ENCODE data around the gene SLC38A2. TPM values are rescaled to one million over a fixed set of nuclear protein-coding genes. Genes with fewer than 3 reads are reported as not detected.
A peak's percentile ranks its signal among the peaks of the same experiment; 100 is the strongest.

Gene SLC38A2
- total and polyA plus RNA-seq, 4 donors: 102 to 292 (median 195) TPM

DNA sequence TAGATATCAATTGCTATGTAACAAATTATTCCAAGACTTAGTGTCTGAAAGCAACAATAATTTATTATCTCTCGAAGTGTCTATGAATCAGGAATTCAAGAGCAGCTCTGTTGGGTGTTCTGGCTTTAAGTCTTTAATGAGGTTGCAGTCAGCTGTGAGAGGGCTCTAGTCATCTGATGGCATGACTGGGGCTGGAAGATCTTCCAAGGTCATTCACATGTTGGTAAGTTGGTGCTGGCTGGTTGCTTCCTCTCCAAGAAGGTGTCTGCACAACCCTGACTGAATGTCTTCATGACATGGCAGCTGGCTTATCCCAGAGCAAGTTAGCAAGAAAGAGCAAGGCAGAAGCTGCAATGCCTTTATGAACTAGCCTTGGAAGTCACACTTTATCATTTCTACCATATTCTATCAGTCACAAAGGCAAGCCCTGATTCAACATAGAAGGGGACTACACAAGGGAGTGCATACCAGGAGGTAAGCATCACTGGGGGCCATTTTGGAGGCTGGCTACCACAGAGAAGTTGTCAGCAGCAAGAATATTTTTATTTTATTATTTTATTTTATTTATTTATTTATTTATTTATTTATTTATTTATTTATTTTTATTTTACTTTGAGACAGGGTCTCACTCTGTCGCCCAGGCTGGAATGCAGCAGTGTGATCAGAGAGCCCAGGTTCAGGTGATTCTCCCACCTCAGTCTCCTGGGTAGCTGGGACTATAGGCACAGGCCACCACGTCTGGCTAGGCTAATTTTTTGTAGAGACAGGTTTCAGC is 7.6 kb upstream of the SLC38A2 start:
- H3K27me3 ChIP-seq (ENCODE audit: control insufficient read depth, insufficient read depth, low read length): no peaks in the 10 kb centered on the region
- DNase-seq (ENCODE audit: low read depth in 4 of 6, low spot score in 6 of 6): no peak
- no peaks in the 10 kb centered on the region for H3K9me3 ChIP-seq (ENCODE audit: control insufficient read depth, insufficient read depth, low read length)
- H3K4me3 ChIP-seq (ENCODE audit: low read depth, low read length): no peak overlapping the region
- H3K27ac ChIP-seq (ENCODE audit: low read depth, low read length): peak overlapping the region; percentile 22
- H3K36me3 ChIP-seq (ENCODE audit: control insufficient read depth, insufficient read depth, low read length): no peaks in the 10 kb centered on the region
- peaks cover 8% of the 10 kb centered on the region for H3K4me1 ChIP-seq (ENCODE audit: control insufficient read depth, insufficient read depth, low read length)
- 88% methylated on average over 3 of the region's 3 CpGs for WGBS (ENCODE audit: insufficient coverage)

DNA sequence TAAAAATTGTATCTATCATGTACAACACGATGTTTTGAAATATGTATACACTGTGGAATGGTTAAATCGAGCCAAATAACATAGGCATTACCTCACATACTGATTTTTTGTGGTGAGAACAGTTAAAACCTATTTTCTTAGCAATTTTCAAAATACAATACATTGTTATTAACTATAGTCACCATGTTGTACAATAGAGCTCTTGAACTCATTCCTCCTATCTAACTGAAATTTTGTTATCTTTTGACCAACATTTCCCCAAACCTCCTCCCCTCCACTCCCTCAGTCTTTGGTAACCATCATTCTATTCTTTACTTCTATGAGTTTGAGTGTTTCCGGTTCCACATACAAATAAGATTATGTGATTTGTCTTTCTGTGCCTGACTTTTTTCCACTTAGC is 6.8 kb upstream of the SLC38A2 start:
- Histone ChIP-seq H3K27ac (ENCODE audit: low read depth, low read length) (no peak overlapping the region), H3K36me3 (ENCODE audit: control insufficient read depth, insufficient read depth, low read length) (no peaks in the 10 kb centered on the region), H3K9me3 (ENCODE audit: control insufficient read depth, insufficient read depth, low read length) (no peaks in the 10 kb centered on the region), H3K4me1 (ENCODE audit: control insufficient read depth, insufficient read depth, low read length) (peaks cover 8% of the 10 kb centered on the region), H3K27me3 (ENCODE audit: control insufficient read depth, insufficient read depth, low read length) (no peaks in the 10 kb centered on the region), H3K4me3 (ENCODE audit: low read depth, low read length) (no peak overlapping the region)
- DNase-seq (ENCODE audit: low read depth in 4 of 6, low spot score in 6 of 6): no peak
- WGBS (ENCODE audit: insufficient coverage): no CpG with 5 or more reads among the region's 3 CpGs

DNA sequence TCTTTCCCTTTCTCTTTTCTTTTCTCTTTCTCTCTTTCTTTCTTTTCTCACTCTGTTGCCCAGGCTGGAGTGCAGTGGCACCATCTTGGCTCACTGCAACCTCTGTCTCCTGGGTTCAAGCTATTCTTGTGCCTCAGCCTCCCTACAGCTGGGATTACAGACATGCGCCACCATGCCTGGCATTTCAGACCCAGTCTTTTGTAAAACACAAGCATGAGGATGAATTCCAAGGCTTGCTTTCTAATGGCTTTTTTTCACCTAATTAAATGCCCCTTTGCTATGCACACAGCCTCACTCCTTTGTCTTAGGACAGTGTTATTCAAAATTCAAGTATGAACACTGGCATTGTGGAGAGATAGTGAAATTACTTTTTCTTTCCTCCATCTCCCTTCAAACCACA is 6.0 kb upstream of the SLC38A2 start:
- peaks cover 14% of the 10 kb centered on the region for H3K4me1 ChIP-seq (ENCODE audit: control insufficient read depth, insufficient read depth, low read length)
- H3K27ac ChIP-seq (ENCODE audit: low read depth, low read length): no peak overlapping the region
- no peaks in the 10 kb centered on the region for H3K36me3 ChIP-seq (ENCODE audit: control insufficient read depth, insufficient read depth, low read length)
- H3K27me3 ChIP-seq (ENCODE audit: control insufficient read depth, insufficient read depth, low read length): no peaks in the 10 kb centered on the region
- no peak overlapping the region for H3K4me3 ChIP-seq (ENCODE audit: low read depth, low read length)
- no peaks in the 10 kb centered on the region for H3K9me3 ChIP-seq (ENCODE audit: control insufficient read depth, insufficient read depth, low read length)
- WGBS (ENCODE audit: insufficient coverage): 29% methylated on average over 1 of the region's 1 CpG
- no peak for DNase-seq (ENCODE audit: low read depth in 4 of 6, low spot score in 6 of 6)

DNA sequence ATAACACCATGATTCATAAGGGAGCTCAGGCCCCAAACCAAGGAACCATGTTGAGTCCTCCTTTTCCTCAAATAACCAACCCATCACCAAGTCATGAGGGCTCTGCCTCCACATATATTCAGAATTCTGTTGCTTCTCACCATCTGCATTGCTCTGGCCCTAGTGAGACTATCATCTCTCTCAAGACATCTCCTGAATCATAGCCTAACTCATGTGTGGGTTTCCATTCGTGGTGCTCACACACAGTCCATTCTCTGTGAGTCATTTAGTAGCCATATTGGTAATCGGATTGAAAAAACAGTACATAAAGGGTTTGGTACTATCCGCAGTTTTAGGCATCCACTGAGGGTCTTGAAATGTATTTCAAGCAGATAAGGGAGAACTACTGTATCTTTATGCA is 5.1 kb upstream of the SLC38A2 start:
- DNase-seq (ENCODE audit: low read depth in 4 of 6, low spot score in 6 of 6): no peak
- Histone ChIP-seq H3K27ac (ENCODE audit: low read depth, low read length) (no peak overlapping the region), H3K36me3 (ENCODE audit: control insufficient read depth, insufficient read depth, low read length) (no peaks in the 10 kb centered on the region), H3K4me1 (ENCODE audit: control insufficient read depth, insufficient read depth, low read length) (peaks cover 18% of the 10 kb centered on the region), H3K27me3 (ENCODE audit: control insufficient read depth, insufficient read depth, low read length) (no peaks in the 10 kb centered on the region), H3K4me3 (ENCODE audit: low read depth, low read length) (no peak overlapping the region), H3K9me3 (ENCODE audit: control insufficient read depth, insufficient read depth, low read length) (no peaks in the 10 kb centered on the region)
- no CpG with 5 or more reads among the region's 3 CpGs for WGBS (ENCODE audit: insufficient coverage)

DNA sequence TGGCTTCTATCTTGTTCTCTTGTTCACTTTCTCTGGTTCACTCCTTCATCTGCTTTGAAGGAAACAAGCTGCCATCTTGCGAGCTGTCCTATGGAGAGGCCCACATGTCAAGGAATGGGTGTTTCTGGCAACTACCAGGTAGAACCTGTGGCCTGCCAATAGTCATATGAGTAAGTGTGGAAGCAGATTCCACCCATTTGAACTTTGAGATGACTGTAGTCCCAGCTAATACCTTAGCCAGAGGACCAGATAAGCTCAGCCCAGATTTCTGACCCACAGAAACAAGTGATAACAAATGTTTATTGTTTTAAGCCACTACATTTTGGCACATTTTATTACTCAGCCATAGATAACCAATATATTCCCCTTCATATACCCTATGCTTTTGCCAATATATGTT is 4.0 kb upstream of the SLC38A2 start:
- Histone ChIP-seq H3K9me3 (ENCODE audit: control insufficient read depth, insufficient read depth, low read length) (no peaks in the 10 kb centered on the region), H3K27ac (ENCODE audit: low read depth, low read length) (no peak overlapping the region), H3K36me3 (ENCODE audit: control insufficient read depth, insufficient read depth, low read length) (no peaks in the 10 kb centered on the region), H3K4me3 (ENCODE audit: low read depth, low read length) (no peak overlapping the region), H3K27me3 (ENCODE audit: control insufficient read depth, insufficient read depth, low read length) (no peaks in the 10 kb centered on the region), H3K4me1 (ENCODE audit: control insufficient read depth, insufficient read depth, low read length) (peaks cover 13% of the 10 kb centered on the region)
- WGBS (ENCODE audit: insufficient coverage): 91% methylated on average over 1 of the region's 1 CpG
- DNase-seq (ENCODE audit: low read depth in 4 of 6, low spot score in 6 of 6): no peak

DNA sequence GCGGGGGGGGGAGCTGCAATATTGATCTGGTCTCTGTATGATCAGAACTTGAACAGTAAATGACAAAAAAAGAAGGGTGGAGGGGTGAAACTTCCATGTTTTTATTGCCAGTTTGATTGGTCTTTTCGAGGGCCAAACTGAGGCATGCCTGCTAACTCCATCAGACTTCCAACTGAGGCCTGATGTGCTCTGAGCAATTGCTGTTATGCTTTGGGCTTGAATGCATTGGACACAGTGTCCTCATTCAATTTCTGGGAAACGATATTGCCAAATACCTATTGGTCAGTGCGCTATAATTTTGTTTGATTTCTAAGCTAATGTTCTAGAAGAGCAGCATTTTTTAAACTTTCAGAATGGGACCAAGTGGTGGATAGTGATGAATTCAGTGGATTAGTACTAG is 2.1 kb upstream of the SLC38A2 start:
- no peak for DNase-seq (ENCODE audit: low read depth in 4 of 6, low spot score in 6 of 6)
- Histone ChIP-seq H3K9me3 (ENCODE audit: control insufficient read depth, insufficient read depth, low read length) (no peaks in the 10 kb centered on the region), H3K27me3 (ENCODE audit: control insufficient read depth, insufficient read depth, low read length) (no peaks in the 10 kb centered on the region), H3K4me1 (ENCODE audit: control insufficient read depth, insufficient read depth, low read length) (peaks cover 13% of the 10 kb centered on the region), H3K36me3 (ENCODE audit: control insufficient read depth, insufficient read depth, low read length) (no peaks in the 10 kb centered on the region), H3K4me3 (ENCODE audit: low read depth, low read length) (no peak overlapping the region), H3K27ac (ENCODE audit: low read depth, low read length) (no peak overlapping the region)
- 79% methylated on average over 3 of the region's 4 CpGs for WGBS (ENCODE audit: insufficient coverage)

DNA sequence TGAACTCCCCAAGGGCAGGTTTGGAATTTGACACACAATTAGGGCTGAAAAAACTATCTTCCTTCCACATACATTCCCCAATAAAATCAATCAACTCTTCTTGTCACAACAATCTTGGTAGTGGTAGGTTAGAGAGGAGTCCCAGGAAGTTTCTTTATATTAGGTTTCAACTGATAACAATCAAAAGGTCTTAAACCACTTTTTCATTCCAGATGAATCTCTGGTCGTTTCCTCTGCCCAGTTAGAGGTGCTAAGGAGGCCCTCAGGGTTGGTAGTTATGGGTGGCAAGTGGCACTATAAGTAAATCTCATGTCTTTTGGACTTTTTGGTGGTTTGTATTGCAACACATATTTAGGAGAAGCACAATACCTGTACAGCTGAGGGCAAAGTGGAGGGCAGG is 1.7 kb upstream of the SLC38A2 start:
- no peaks in the 10 kb centered on the region for H3K36me3 ChIP-seq (ENCODE audit: control insufficient read depth, insufficient read depth, low read length)
- H3K9me3 ChIP-seq (ENCODE audit: control insufficient read depth, insufficient read depth, low read length): no peaks in the 10 kb centered on the region
- H3K27ac ChIP-seq (ENCODE audit: low read depth, low read length): no peak overlapping the region
- no CpG with 5 or more reads among the region's 1 CpG for WGBS (ENCODE audit: insufficient coverage)
- no peak overlapping the region for H3K4me3 ChIP-seq (ENCODE audit: low read depth, low read length)
- H3K4me1 ChIP-seq (ENCODE audit: control insufficient read depth, insufficient read depth, low read length): peaks cover 13% of the 10 kb centered on the region
- DNase-seq (ENCODE audit: low read depth in 4 of 6, low spot score in 6 of 6): no peak
- no peaks in the 10 kb centered on the region for H3K27me3 ChIP-seq (ENCODE audit: control insufficient read depth, insufficient read depth, low read length)

DNA sequence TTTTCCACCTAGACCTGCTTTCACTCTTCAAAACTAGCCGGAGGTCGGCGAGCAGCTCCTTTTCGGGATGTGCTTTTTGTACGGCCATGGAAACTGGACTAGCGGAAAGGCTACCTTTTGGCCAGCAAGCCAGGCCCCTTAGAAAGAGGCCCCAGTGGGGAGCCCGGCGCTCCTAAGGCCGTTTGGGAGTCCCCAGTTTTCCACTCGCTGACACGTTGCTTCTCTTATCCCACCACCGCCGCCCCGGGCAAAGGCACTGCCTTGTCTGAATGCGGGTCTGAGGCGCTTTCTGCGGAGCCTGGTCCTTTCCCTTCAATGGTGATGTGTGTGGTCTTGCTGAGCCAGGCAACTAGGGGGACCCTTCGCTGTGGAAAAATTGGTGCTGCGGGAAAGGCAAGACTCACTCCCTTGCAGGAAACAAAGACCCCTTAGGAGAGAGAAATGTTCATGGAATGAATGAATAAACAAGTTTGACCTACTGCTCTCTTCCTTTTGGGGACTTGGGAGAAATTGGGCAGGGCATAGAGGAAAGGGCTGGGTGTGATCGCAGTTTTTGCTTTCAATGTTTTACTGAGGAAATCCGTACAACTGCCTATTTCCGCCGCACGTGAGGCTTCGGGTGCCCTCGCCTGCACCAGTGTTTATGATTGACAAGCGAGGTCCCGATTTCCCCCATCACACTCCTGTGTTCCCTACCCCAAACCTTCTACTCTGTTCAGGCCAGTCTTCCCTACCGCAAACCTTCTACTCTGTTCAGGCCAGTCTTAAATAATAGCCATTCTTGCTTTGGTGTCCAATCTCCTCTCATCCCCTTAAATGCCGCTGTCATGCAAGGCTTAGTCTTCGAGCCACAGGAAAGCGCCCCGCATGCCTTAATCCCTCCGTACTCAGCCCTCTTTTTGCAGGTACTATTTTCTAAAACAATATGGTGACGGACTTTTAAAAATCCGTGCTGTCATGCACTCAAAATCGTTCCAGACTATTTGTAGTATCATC is 1.0 kb upstream of the SLC38A2 start:
- H3K4me3 ChIP-seq (ENCODE audit: low read depth, low read length): peak overlapping the region; percentile 82
- peak in 4 of 6 donors; percentile 43 to 91 (median 67) for DNase-seq (ENCODE audit: low read depth in 4 of 6, low spot score in 6 of 6)
- H3K9me3 ChIP-seq (ENCODE audit: control insufficient read depth, insufficient read depth, low read length): no peaks in the 10 kb centered on the region
- peak overlapping the region; percentile 96 for H3K27ac ChIP-seq (ENCODE audit: low read depth, low read length)
- no peaks in the 10 kb centered on the region for H3K36me3 ChIP-seq (ENCODE audit: control insufficient read depth, insufficient read depth, low read length)
- peaks cover 13% of the 10 kb centered on the region for H3K4me1 ChIP-seq (ENCODE audit: control insufficient read depth, insufficient read depth, low read length)
- WGBS (ENCODE audit: insufficient coverage): 21% methylated on average over 28 of the region's 37 CpGs
- H3K27me3 ChIP-seq (ENCODE audit: control insufficient read depth, insufficient read depth, low read length): no peaks in the 10 kb centered on the region

DNA sequence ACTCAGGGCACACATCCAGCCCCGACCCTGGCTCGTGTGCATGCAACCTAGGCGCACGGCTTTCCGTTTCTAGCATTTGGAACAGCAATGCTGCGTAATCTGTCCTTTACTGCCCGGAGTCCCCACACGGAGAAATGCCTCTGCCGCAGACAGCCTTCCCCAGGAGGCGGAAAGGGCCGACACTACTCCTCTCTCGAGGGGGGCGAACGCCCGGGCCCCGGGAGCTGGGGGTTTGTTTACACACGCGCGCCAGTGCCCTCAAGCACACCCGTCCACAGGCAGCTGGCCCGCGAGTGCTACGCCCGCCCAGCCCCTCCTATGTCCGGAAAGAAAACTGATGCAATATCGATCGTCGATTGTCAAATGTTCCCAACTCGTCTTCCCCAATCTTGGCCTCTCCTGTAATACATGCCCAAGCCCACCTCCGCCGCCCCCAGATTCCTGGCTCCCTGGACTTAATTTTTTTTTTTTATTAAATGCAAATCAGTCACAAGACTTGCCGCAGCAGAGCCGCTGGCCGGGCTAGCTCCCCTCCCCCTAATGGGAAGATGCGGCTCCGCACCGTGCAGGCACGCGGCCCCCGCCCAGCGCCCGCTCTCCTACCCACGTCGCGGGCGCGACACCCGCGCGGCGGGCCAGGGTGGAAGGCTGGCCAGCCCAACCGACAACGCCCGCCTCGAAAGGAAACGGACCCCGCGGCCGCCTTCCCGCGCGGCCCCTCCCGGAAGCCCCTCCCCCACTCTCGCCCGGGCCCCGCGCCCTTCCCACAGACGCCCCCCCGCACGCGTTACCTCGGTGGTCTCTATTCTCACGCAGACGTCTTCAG is 642 bp downstream of the SLC38A2 start:
- DNase-seq (ENCODE audit: low read depth in 4 of 6, low spot score in 6 of 6): peak in 4 of 6 donors; percentile 29 to 77 (median 60)
- Histone ChIP-seq H3K36me3 (ENCODE audit: control insufficient read depth, insufficient read depth, low read length) (peaks cover 4% of the 10 kb centered on the region), H3K27ac (ENCODE audit: low read depth, low read length) (peak overlapping the region; percentile 96), H3K27me3 (ENCODE audit: control insufficient read depth, insufficient read depth, low read length) (no peaks in the 10 kb centered on the region), H3K4me3 (ENCODE audit: low read depth, low read length) (peak overlapping the region; percentile 82), H3K9me3 (ENCODE audit: control insufficient read depth, insufficient read depth, low read length) (no peaks in the 10 kb centered on the region), H3K4me1 (ENCODE audit: control insufficient read depth, insufficient read depth, low read length) (peaks cover 16% of the 10 kb centered on the region)
- WGBS (ENCODE audit: insufficient coverage): under 1% methylated on average over 74 of the region's 74 CpGs
